OCI-LY7 (cell line): ENCODE data around the gene MBLAC1.

ENCODE experiments used
- CTCF ChIP-seq: fragments of 200-600 bp; sonication (generic); conservative IDR thresholded peaks from 2 replicates; pipeline ENCODE4 v1.5.1; 2014; ENCODE audit warnings: mild to moderate bottlenecking, antibody characterized with exemption, low read length, moderate library complexity, mixed read lengths
- EZH2phosphoT487 ChIP-seq: fragments of 200-600 bp; sonication (generic); IDR thresholded peaks from 2 replicates; pipeline ENCODE4 v1.6.1; 2018; ENCODE audit warnings: low read depth, borderline replicate concordance, mild to moderate bottlenecking, mixed run types, antibody characterized with exemption, low read length, moderate library complexity, mixed read lengths

DNA sequence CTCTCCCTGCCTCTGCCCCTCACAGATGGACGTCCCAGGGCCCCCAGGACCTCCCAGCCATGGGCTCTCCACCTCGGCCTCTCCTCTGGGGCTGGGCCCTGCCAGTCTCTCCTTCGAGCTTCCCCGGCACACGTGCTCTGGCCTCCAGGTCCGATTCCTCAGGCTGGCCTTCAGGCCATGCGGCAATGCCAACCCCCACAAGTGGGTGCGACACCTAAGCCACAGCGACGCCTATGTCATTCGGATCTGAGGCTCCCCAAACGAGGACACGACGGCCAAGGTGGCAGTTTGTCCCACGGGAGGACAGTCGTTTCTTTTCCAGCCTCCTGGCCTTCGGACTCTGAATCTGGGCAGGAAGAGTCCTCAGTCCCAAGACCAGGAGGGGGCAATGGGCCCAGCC, 20.1 kb upstream of the MBLAC1 start:
- TF ChIP-seq CTCF (no peak), EZH2phosphoT487 (no peak)
